ENCODE results near the gene KLKB1.

DNA sequence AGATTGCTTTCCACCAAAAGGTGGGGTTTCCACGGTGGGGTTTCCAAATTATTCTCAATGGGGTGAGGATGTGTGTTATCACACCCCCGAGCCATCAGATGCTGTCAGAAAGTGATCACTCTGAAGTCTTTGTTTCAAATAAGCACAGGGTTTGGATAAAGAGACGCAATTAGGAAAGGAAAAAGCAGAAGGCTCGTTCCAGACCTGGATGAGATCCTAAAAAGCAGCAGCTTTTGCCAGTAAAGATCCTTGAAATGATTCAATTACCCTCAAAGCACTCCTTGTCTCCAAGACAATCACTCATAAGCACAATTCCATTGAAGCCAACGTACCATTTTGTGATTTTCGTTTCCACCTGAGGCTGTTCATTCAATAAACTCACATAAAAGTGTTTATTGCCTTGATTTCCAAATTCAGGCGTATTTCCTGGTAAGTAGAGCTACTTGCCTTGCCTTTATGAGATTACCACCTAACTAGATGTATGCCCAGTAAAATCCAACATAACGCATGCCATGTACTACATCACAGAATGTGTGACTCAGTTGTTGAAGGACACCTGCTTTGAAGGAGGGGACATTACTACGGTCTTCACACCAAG lies 43.9 kb downstream of the KLKB1 start:
- no peak for TF ChIP-seq POLR2A (IDR thresholded peaks at IDR 0.05)
- TF ChIP-seq, protein P1, sequence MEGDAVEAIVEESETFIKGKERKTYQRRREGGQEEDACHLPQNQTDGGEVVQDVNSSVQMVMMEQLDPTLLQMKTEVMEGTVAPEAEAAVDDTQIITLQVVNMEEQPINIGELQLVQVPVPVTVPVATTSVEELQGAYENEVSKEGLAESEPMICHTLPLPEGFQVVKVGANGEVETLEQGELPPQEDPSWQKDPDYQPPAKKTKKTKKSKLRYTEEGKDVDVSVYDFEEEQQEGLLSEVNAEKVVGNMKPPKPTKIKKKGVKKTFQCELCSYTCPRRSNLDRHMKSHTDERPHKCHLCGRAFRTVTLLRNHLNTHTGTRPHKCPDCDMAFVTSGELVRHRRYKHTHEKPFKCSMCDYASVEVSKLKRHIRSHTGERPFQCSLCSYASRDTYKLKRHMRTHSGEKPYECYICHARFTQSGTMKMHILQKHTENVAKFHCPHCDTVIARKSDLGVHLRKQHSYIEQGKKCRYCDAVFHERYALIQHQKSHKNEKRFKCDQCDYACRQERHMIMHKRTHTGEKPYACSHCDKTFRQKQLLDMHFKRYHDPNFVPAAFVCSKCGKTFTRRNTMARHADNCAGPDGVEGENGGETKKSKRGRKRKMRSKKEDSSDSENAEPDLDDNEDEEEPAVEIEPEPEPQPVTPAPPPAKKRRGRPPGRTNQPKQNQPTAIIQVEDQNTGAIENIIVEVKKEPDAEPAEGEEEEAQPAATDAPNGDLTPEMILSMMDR (IDR thresholded peaks at IDR 0.05) = no peak
